ENCODE measurements around the gene PCIF1. TPM values are rescaled to one million over a fixed set of nuclear protein-coding genes. Genes with fewer than 3 reads are reported as not detected.
"Not testable (repeated sequence)": the region's sequence is repeated elsewhere in the genome, so short reads cannot be mapped to it uniquely, and the experiment has no call there.

Gene PCIF1
- total and polyA plus RNA-seq, 8 donors: 26.1 to 50.8 (median 44.0) TPM

GRCh38 chr20:45925821-45926506 lies 8.5 kb upstream of the PCIF1 start:
- intact Hi-C loops (cut with DNase I): no loop called here
- Histone ChIP-seq H3K36me3 (no peaks in the 10 kb centered on the region), H3K27ac (no peak overlapping the region), H3K27me3 (no peaks in the 10 kb centered on the region), H3K9me3 (no peaks in the 10 kb centered on the region), H3K4me1 (peaks cover 5 to 25% of the 10 kb centered on the region in 2 donors), H3K4me3 (no peak overlapping the region)
- ATAC-seq: no peak
- DNase-seq: no peak
- TF ChIP-seq CTCF (IDR thresholded peaks at IDR 0.05): no peak

- Histone ChIP-seq H3K4me3 (no peak overlapping the region), H3K36me3 (no peaks in the 10 kb centered on the region), H3K4me1 (peaks cover 5 to 21% of the 10 kb centered on the region in 2 donors), H3K27me3 (no peaks in the 10 kb centered on the region), H3K27ac (no peak overlapping the region), H3K9me3 (no peaks in the 10 kb centered on the region)
- ATAC-seq: no peak
- intact Hi-C loops (cut with DNase I): no loop called here
- TF ChIP-seq CTCF (IDR thresholded peaks at IDR 0.05): no peak
- no peak for DNase-seq
Observed at GRCh38 chr20:45926731-45927070, 7.8 kb upstream of the PCIF1 start.

- intact Hi-C loops (cut with DNase I): no loop called here
- Histone ChIP-seq H3K27me3 (no peaks in the 10 kb centered on the region), H3K36me3 (no peaks in the 10 kb centered on the region), H3K4me3 (no peak overlapping the region), H3K4me1 (peaks cover 5 to 15% of the 10 kb centered on the region in 2 donors), H3K9me3 (no peaks in the 10 kb centered on the region), H3K27ac (no peak overlapping the region)
- ATAC-seq: no peak
- no peak for TF ChIP-seq CTCF (IDR thresholded peaks at IDR 0.05)
- no peak for DNase-seq
Observed at GRCh38 chr20:45927071-45927878, 7.2 kb upstream of the PCIF1 start.

GRCh38 chr20:45931680-45932079 lies 2.8 kb upstream of the PCIF1 start:
- ATAC-seq; intact Hi-C loops (cut with DNase I); H3K4me3 ChIP-seq; H3K27me3 ChIP-seq; H3K36me3 ChIP-seq; H3K9me3 ChIP-seq; H3K27ac ChIP-seq; DNase-seq: not testable (repeated sequence)
- peaks cover 5 to 25% of the 10 kb centered on the region in 2 donors for H3K4me1 ChIP-seq

- DNase-seq (peak; percentile 38 to 85 (median 74)), ATAC-seq (peak; percentile 54)
- Histone ChIP-seq H3K4me1 (peaks cover 5 to 32% of the 10 kb centered on the region in 2 donors), H3K27me3 (no peaks in the 10 kb centered on the region), H3K36me3 (peaks cover 0 to 17% of the 10 kb centered on the region in 2 donors), H3K27ac (peak overlapping the region; percentile 100), H3K4me3 (peak overlapping the region; percentile 95 to 99), H3K9me3 (no peaks in the 10 kb centered on the region)
- TF ChIP-seq CTCF (IDR thresholded peaks at IDR 0.05): peak; percentile 16 to 17
- intact Hi-C loops (cut with DNase I): no loop called here
Observed at GRCh38 chr20:45933266-45934045, 1.0 kb upstream of the PCIF1 start.
